Effector memory CD4-positive, alpha-beta T cell (primary cell): ENCODE data around the gene CHD6.
"Not testable (repeated sequence)": the region's sequence is repeated elsewhere in the genome, so short reads cannot be mapped to it uniquely, and the experiment has no call there.

Experiments
- DNase-seq, 3 donors: peaks; one replicate each; pipeline ENCODE4 v3.0.0-alpha.2; 2020
- H3K27ac ChIP-seq: 2 replicates; pipeline ENCODE4 v1.7.0; 2013; ENCODE audit warnings: mild to moderate bottlenecking, low read length, moderate library complexity; ENCODE audit not compliant: insufficient read depth, poor library complexity, severe bottlenecking
- H3K27me3 ChIP-seq: replicated peaks from 2 replicates; pipeline ENCODE4 v1.7.0; 2013; ENCODE audit warnings: mild to moderate bottlenecking, low read length; ENCODE audit not compliant: insufficient read depth, control insufficient read depth, poor library complexity, severe bottlenecking
- H3K36me3 ChIP-seq: 2 replicates; pipeline ENCODE4 v1.7.0; 2013; ENCODE audit warnings: mild to moderate bottlenecking, low read length, moderate library complexity; ENCODE audit not compliant: control insufficient read depth, insufficient read depth
- H3K4me1 ChIP-seq: 2 replicates; pipeline ENCODE4 v1.7.0; 2013; ENCODE audit warnings: low read length, mild to moderate bottlenecking; ENCODE audit not compliant: control insufficient read depth, insufficient read depth, poor library complexity, severe bottlenecking
- H3K4me3 ChIP-seq: 2 replicates; pipeline ENCODE4 v1.7.0; 2013; ENCODE audit warnings: low read length, low read depth, mild to moderate bottlenecking; ENCODE audit not compliant: insufficient read depth, poor library complexity, severe bottlenecking
- H3K9me3 ChIP-seq: 2 replicates; pipeline ENCODE4 v1.7.0; 2013; ENCODE audit warnings: mild to moderate bottlenecking, low read length, moderate library complexity; ENCODE audit not compliant: control insufficient read depth

CHD6 gene

DNA sequence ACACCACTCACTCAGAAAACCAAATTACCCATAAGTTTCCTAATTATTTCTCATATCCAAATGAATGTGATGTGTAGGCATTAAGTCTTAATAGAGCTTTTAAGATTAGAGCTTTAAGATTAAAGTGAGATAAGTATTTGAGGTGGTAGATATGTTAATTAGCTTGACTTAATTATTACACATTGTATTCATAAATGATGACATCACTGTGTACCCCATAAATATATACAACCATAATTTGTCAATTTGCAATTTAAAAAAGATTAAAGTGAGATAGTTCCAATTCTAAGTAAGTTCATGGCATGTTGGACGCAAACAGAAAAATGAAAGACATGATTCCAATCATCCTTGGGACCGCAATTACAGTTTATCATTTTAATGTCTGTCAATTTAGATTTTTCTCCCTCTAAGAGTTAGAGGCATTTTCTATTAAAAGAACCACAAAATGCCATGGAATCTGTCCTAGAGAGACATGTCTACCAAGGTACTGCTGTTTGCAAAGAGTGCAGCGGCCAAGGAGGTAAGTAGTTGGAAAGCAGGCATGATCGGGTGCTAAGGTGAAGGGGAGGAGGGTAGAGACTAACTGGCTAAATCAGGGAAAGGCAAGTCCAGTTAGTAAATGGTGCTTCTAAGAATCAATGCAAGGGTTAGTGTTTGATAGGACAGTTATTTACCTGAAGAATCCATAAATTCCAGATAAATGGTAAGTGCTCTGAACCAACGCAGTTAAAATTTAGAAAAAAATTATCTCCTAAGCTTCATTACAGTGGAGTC, 65.7 kb downstream of the CHD6 start:
- peaks cover 8% of the 10 kb centered on the region for H3K36me3 ChIP-seq
- H3K9me3 ChIP-seq: no peaks in the 10 kb centered on the region
- no peak overlapping the region for H3K4me3 ChIP-seq
- H3K27me3 ChIP-seq: no peaks in the 10 kb centered on the region
- no peaks in the 10 kb centered on the region for H3K4me1 ChIP-seq
- no peak overlapping the region for H3K27ac ChIP-seq
- DNase-seq: no peak

GRCh38 chr20:41551011-41551705, 67.0 kb downstream of the CHD6 start:
- Histone ChIP-seq H3K36me3 (no peaks in the 10 kb centered on the region), H3K27ac (no peak overlapping the region), H3K4me1 (no peaks in the 10 kb centered on the region), H3K9me3 (no peaks in the 10 kb centered on the region), H3K27me3 (no peaks in the 10 kb centered on the region), H3K4me3 (no peak overlapping the region)
- no peak for DNase-seq

- Histone ChIP-seq H3K27me3 (no peaks in the 10 kb centered on the region), H3K9me3 (no peaks in the 10 kb centered on the region), H3K36me3 (no peaks in the 10 kb centered on the region), H3K27ac (no peak overlapping the region), H3K4me3 (no peak overlapping the region), H3K4me1 (no peaks in the 10 kb centered on the region)
- DNase-seq: no peak
These were observed 71.0 kb downstream of the CHD6 start for GRCh38 chr20:41547221-41547620.

GRCh38 chr20:41546535-41546934, 71.6 kb downstream of the CHD6 start:
- H3K4me1 ChIP-seq: no peaks in the 10 kb centered on the region
- H3K9me3 ChIP-seq: no peaks in the 10 kb centered on the region
- DNase-seq: no peak
- no peaks in the 10 kb centered on the region for H3K36me3 ChIP-seq
- H3K27me3 ChIP-seq: no peaks in the 10 kb centered on the region
- H3K27ac ChIP-seq: no peak overlapping the region
- no peak overlapping the region for H3K4me3 ChIP-seq

- Histone ChIP-seq H3K4me3 (no peak overlapping the region), H3K36me3 (peaks cover 3% of the 10 kb centered on the region), H3K9me3 (no peaks in the 10 kb centered on the region), H3K27ac (no peak overlapping the region), H3K4me1 (no peaks in the 10 kb centered on the region), H3K27me3 (no peaks in the 10 kb centered on the region)
- DNase-seq: no peak
These were observed 73.7 kb downstream of the CHD6 start for GRCh38 chr20:41544472-41544871.

GRCh38 chr20:41540918-41541317, 77.3 kb downstream of the CHD6 start:
- Histone ChIP-seq H3K27me3 (no peaks in the 10 kb centered on the region), H3K4me3 (no peak overlapping the region), H3K36me3 (peaks cover 22% of the 10 kb centered on the region), H3K27ac (no peak overlapping the region), H3K4me1 (no peaks in the 10 kb centered on the region), H3K9me3 (no peaks in the 10 kb centered on the region)
- no peak for DNase-seq

- Histone ChIP-seq H3K27me3 (no peaks in the 10 kb centered on the region), H3K27ac (no peak overlapping the region), H3K36me3 (peaks cover 22% of the 10 kb centered on the region), H3K4me1 (no peaks in the 10 kb centered on the region), H3K4me3 (no peak overlapping the region), H3K9me3 (no peaks in the 10 kb centered on the region)
- DNase-seq: no peak
These were observed 77.7 kb downstream of the CHD6 start for GRCh38 chr20:41540459-41540858.

GRCh38 chr20:41538810-41539596, 79.2 kb downstream of the CHD6 start:
- H3K36me3 ChIP-seq: peaks cover 22% of the 10 kb centered on the region
- H3K27me3 ChIP-seq: no peaks in the 10 kb centered on the region
- no peak for DNase-seq
- no peak overlapping the region for H3K4me3 ChIP-seq
- no peak overlapping the region for H3K27ac ChIP-seq
- no peaks in the 10 kb centered on the region for H3K4me1 ChIP-seq
- no peaks in the 10 kb centered on the region for H3K9me3 ChIP-seq

- H3K27ac ChIP-seq: no peak overlapping the region
- no peaks in the 10 kb centered on the region for H3K9me3 ChIP-seq
- H3K36me3 ChIP-seq: peaks cover 29% of the 10 kb centered on the region
- no peaks in the 10 kb centered on the region for H3K27me3 ChIP-seq
- H3K4me1 ChIP-seq: no peaks in the 10 kb centered on the region
- no peak overlapping the region for H3K4me3 ChIP-seq
- DNase-seq: no peak
These were observed 80.3 kb downstream of the CHD6 start for GRCh38 chr20:41537865-41538264.

DNA sequence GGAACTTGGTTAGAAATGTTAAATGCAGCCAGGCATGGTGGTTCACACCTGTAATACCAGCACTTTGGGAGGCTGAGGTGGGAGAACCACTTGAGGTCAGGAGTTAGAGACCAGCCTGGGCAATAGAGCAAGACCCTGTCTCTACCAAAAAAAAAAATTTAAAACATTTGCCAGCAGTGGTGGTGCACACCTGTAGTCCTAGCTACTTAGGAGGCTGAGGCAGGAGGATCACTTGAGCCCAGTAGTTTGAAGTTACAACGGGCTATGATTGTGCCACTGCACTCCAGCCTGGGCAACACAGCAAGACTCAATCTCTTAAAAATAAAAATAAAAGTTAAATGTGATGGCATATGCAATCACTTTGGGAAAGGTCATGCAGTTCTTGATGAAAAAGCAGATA, 82.6 kb downstream of the CHD6 start:
- H3K36me3 ChIP-seq: peaks cover 49% of the 10 kb centered on the region
- not testable (repeated sequence) for H3K4me1 ChIP-seq, H3K27ac ChIP-seq

More for the DNA sequence above, 82.6 kb downstream of the CHD6 start:
- H3K27me3 ChIP-seq, H3K9me3 ChIP-seq, H3K4me3 ChIP-seq, DNase-seq: not testable (repeated sequence)
